WI38 (cell line): Measurements from ENCODE around the gene KLHDC7B.

ENCODE experiments used
- H3K4me3 ChIP-seq: 2 replicates; pipeline ENCODE4 v1.5.1; 2011; ENCODE audit warnings: low read depth, mild to moderate bottlenecking, control low read depth, low read length
- TF ChIP-seq, protein P1 (sequence below): IDR thresholded peaks from 2 replicates; pipeline ENCODE4 v1.5.1; 2012; ENCODE audit warnings: low read depth, mild to moderate bottlenecking, control low read depth, low read length

The KLHDC7B gene

GRCh38 chr22:50561401-50562358 is 16.0 kb downstream of the KLHDC7B start:
- TF ChIP-seq, protein P1, sequence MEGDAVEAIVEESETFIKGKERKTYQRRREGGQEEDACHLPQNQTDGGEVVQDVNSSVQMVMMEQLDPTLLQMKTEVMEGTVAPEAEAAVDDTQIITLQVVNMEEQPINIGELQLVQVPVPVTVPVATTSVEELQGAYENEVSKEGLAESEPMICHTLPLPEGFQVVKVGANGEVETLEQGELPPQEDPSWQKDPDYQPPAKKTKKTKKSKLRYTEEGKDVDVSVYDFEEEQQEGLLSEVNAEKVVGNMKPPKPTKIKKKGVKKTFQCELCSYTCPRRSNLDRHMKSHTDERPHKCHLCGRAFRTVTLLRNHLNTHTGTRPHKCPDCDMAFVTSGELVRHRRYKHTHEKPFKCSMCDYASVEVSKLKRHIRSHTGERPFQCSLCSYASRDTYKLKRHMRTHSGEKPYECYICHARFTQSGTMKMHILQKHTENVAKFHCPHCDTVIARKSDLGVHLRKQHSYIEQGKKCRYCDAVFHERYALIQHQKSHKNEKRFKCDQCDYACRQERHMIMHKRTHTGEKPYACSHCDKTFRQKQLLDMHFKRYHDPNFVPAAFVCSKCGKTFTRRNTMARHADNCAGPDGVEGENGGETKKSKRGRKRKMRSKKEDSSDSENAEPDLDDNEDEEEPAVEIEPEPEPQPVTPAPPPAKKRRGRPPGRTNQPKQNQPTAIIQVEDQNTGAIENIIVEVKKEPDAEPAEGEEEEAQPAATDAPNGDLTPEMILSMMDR, result no peak
- no peak overlapping the region for H3K4me3 ChIP-seq

GRCh38 chr22:50562523-50563412 is 17.1 kb downstream of the KLHDC7B start, which contains the start of gene SYCE3:
Gene SYCE3 (minus strand): TSS chr22:50562919. CDS start chr22:50556405, 6,514 bp downstream.
- TF ChIP-seq, protein P1, result peak; percentile 89
- peak within 1 kb of the TSS; percentile 61 for H3K4me3 ChIP-seq

DNA sequence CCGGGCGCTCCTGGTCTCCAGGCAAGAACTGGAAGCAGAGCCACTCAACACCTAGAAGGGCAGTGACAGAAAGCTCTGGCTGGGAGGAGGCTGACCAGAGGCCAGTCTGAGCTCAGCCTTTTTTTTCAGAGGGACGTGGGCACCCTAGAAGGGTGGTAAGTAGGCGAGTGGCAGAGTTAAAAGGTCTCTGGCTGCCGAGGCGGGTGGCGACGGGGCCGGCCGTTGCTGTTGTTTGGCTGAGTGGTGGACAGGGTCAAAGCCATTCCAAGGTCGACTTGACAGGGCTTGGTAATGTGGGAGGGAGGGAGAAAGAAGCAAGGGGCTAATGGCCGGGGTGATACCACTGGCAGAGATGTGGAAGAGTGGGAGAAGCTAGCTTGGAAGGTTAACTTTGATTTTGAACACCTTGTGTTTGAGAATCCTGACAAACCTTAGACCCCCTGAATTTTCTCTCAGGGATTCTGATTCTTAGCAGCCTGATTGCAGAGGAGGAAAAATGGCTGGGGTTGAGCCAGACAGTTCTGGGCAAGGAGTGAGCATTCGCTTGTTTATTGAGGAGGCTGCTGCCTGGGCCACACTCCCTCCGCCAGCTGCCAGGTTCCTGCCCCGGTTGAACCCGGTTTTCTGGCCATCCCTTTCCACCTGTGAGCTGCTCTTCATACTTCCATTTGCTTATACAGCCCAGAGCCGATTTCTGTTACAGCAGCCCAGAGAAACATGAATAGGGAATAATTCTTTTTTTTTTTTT is 17.9 kb downstream of the KLHDC7B start:
- H3K4me3 ChIP-seq, result peak overlapping the region; percentile 61
- TF ChIP-seq, protein P1, result no peak

DNA sequence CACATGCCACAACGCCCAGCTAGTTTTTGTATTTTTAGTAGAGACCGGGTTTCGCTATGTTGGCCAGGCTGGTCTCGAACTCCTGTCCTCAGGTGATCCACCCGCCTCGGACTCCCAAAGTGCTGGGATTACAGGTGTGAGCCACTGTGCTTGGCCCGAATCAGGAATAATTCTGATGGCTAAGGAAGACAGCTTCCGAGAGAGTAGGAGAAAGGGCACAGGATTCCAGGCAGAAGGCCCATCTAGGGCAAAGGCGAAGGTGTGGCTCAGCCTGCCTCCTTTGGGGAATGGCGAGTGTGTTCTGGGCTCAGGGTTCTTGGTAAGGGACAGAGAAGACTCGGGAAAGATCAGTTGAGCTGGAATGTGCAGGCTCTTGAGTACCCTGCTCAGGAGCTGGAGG is 18.6 kb downstream of the KLHDC7B start:
- H3K4me3 ChIP-seq, result no peak overlapping the region
- TF ChIP-seq, protein P1, result no peak

- H3K4me3 ChIP-seq, result no peak overlapping the region
- TF ChIP-seq, protein P1, result no peak
Observed at GRCh38 chr22:50567721-50568252, 22.1 kb downstream of the KLHDC7B start.

- TF ChIP-seq, protein P1, result no peak
- no peak overlapping the region for H3K4me3 ChIP-seq
Observed at GRCh38 chr22:50568626-50569025, 22.9 kb downstream of the KLHDC7B start.
